Natural killer cell (primary cell): ENCODE measurements around the gene SND1. TPM values are rescaled to one million over a fixed set of nuclear protein-coding genes. Genes with fewer than 3 reads are reported as not detected.

Source experiments
- ATAC-seq, 3 donors: fragments of 150-1000 bp in 2 of 3; fragments of 200-7000 bp in 1 of 3; cut with Tn5 transposase; 1 replicate in 1 of 3; 2 replicates in 2 of 3; pipeline ENCODE4 v1.10.0; 2021; ENCODE audit warnings: mild to moderate bottlenecking in 2 of 3, moderate library complexity in 2 of 3
- DNase-seq, 2 donors: peaks; one replicate each; pipeline versions ENCODE4 v3.0.0 to v3.0.0-alpha.2; 2013 to 2021; ENCODE audit warnings: mixed read lengths in 1 of 2
- H3K27ac ChIP-seq: one replicate; pipeline ENCODE4 v1.5.1; 2013; ENCODE audit warnings: mild to moderate bottlenecking, low read length
- H3K27me3 ChIP-seq: one replicate; pipeline ENCODE4 v1.6.1; 2013; ENCODE audit warnings: low read length; ENCODE audit not compliant: control insufficient read depth, insufficient read depth
- H3K36me3 ChIP-seq: one replicate; pipeline ENCODE4 v1.6.1; 2013; ENCODE audit warnings: low read length; ENCODE audit not compliant: control insufficient read depth, insufficient read depth
- H3K4me1 ChIP-seq: one replicate; pipeline ENCODE4 v1.6.1; 2013; ENCODE audit warnings: low read length; ENCODE audit not compliant: control insufficient read depth, insufficient read depth
- H3K4me3 ChIP-seq: one replicate; pipeline ENCODE4 v1.5.1; 2013; ENCODE audit warnings: low read length
- H3K9me3 ChIP-seq: one replicate; pipeline ENCODE4 v1.6.1; 2013; ENCODE audit warnings: low read length; ENCODE audit not compliant: control insufficient read depth, insufficient read depth
- H3K27ac Mint-ChIP-seq, 2 donors: one replicate each; pipeline ENCODE4 v1.8.0; 2022; ENCODE audit warnings: mild to moderate bottlenecking in 2 of 2, mixed read lengths in 2 of 2, moderate library complexity in 1 of 2
- H3K27me3 Mint-ChIP-seq, 2 donors: one replicate each; pipeline ENCODE4 v1.8.0; 2022; ENCODE audit warnings: low read depth in 2 of 2, mixed read lengths in 2 of 2
- H3K36me3 Mint-ChIP-seq: one replicate; pipeline ENCODE4 v1.8.0; 2022; ENCODE audit warnings: mixed read lengths
- H3K4me1 Mint-ChIP-seq, 2 donors: one replicate each; pipeline ENCODE4 v1.8.0; 2022; ENCODE audit warnings: mixed read lengths in 2 of 2
- H3K4me3 Mint-ChIP-seq: one replicate; pipeline ENCODE4 v1.8.0; 2022; ENCODE audit warnings: mild to moderate bottlenecking, moderate library complexity, mixed read lengths
- H3K9me3 Mint-ChIP-seq, 2 donors: one replicate each; pipeline ENCODE4 v1.8.0; 2022; ENCODE audit warnings: mixed read lengths in 2 of 2
- CTCF ChIP-seq: fragments of 200-600 bp; IDR thresholded peaks from one replicate; pipeline ENCODE4 v1.8.0; 2022; ENCODE audit warnings: antibody characterized with exemption
- WGBS: methylation state at CpG from one replicate; pipeline ENCODE4 v1.1.7; 2013; ENCODE audit warnings: missing lambda C conversion rate; ENCODE audit not compliant: insufficient coverage; 5-methylcytosine and 5-hydroxymethylcytosine counted together
- intact Hi-C: fragments of 100-400 bp; cut with micrococcal nuclease; formaldehyde crosslinking; loops from one replicate; pipeline ENCODE4 v1.14.2; 2022
- total RNA-seq, 4 donors: library from RNA; stranded (reverse); fragments of 120-200 nt in 1 of 4; gene quantifications; one replicate each; pipeline versions ENCODE4 v1.2.3 to v1.2.4, GENCODE V29; 2013 to 2022

The SND1 gene
- total RNA-seq, 3 donors from 2014 or later (not counting 1 experiment from before 2014, with no cell fraction given), result 149 to 188 (median 149) TPM

DNA sequence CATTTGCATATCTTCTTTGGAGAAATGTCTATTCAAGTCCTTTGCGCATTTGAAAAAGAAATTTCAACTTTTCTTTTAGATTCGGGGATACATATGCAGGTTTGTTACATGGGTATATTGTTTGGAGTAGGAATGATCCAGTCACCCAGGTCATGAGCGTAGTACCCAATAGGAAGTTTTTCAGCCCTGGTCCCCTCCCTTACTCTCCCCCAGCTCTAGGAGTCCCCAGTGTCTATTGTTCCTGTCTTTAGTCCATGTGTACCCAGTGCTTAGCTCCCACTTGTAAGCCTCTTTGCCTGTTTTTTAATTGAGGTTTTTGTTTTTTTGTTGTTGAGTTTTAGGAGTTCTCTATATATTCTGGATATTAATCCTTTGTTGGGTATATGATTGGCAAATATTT lies 63.3 kb downstream of the SND1 start:
- no peaks in the 10 kb centered on the region for H3K4me1 ChIP-seq
- 100% methylated on average over 3 of the region's 3 CpGs for WGBS
- H3K36me3 ChIP-seq, result peaks cover 28% of the 10 kb centered on the region
- intact Hi-C loops, result no loop called here
- no peaks in the 10 kb centered on the region for H3K27me3 ChIP-seq
- no peak for TF ChIP-seq CTCF
- Mint-ChIP-seq H3K9me3 (peaks cover 0 to 7% of the 10 kb centered on the region in 2 donors), H3K4me1 (peaks cover 27 to 31% of the 10 kb centered on the region in 2 donors), H3K36me3 (peaks cover 32% of the 10 kb centered on the region), H3K27me3 (no peaks in the 10 kb centered on the region), H3K27ac (peak overlapping the region in 1 of 2 donors; percentile 45), H3K4me3 (peak overlapping the region; percentile 43)
- no peak overlapping the region for H3K27ac ChIP-seq
- no peak for DNase-seq
- H3K9me3 ChIP-seq, result no peaks in the 10 kb centered on the region
- ATAC-seq, result no peak
- H3K4me3 ChIP-seq, result no peak overlapping the region

GRCh38 chr7:127715901-127716300 lies 63.9 kb downstream of the SND1 start:
- Histone ChIP-seq H3K4me3 (no peak overlapping the region), H3K9me3 (no peaks in the 10 kb centered on the region), H3K36me3 (peaks cover 28% of the 10 kb centered on the region), H3K27me3 (no peaks in the 10 kb centered on the region), H3K27ac (no peak overlapping the region), H3K4me1 (no peaks in the 10 kb centered on the region)
- ATAC-seq, result no peak
- intact Hi-C loops, result no loop called here
- peaks cover 0 to 7% of the 10 kb centered on the region in 2 donors for H3K9me3 Mint-ChIP-seq
- H3K27me3 Mint-ChIP-seq, result no peaks in the 10 kb centered on the region
- TF ChIP-seq CTCF, result no peak
- H3K27ac Mint-ChIP-seq, result peak overlapping the region in 1 of 2 donors; percentile 45
- peaks cover 31% of the 10 kb centered on the region for H3K36me3 Mint-ChIP-seq
- WGBS, result 100% methylated on average over 1 of the region's 1 CpG
- no peak for DNase-seq
- H3K4me3 Mint-ChIP-seq, result no peak overlapping the region
- peaks cover 27 to 35% of the 10 kb centered on the region in 2 donors for H3K4me1 Mint-ChIP-seq

GRCh38 chr7:127717502-127718339 lies 65.7 kb downstream of the SND1 start:
- H3K27me3 ChIP-seq, result no peaks in the 10 kb centered on the region
- intact Hi-C loops, result no loop called here
- no peak for TF ChIP-seq CTCF
- no peak overlapping the region for H3K27ac Mint-ChIP-seq
- H3K4me3 ChIP-seq, result no peak overlapping the region
- ATAC-seq, result no peak
- WGBS, result 96% methylated on average over 5 of the region's 6 CpGs
- no peaks in the 10 kb centered on the region for H3K9me3 Mint-ChIP-seq
- no peak overlapping the region for H3K27ac ChIP-seq
- no peak for DNase-seq
- H3K36me3 ChIP-seq, result peaks cover 34% of the 10 kb centered on the region
- no peak overlapping the region for H3K4me3 Mint-ChIP-seq
- peaks cover 27 to 38% of the 10 kb centered on the region in 2 donors for H3K4me1 Mint-ChIP-seq
- H3K9me3 ChIP-seq, result no peaks in the 10 kb centered on the region
- no peaks in the 10 kb centered on the region for H3K27me3 Mint-ChIP-seq
- H3K36me3 Mint-ChIP-seq, result peaks cover 25% of the 10 kb centered on the region
- H3K4me1 ChIP-seq, result no peaks in the 10 kb centered on the region
